Natural killer cell treated with Interleukin-12 subunit alpha and Interleukin-12 subunit beta and Interleukin-15 and Interleukin-18, amount 100 ng/mL, for 72 hours (primary cell): ENCODE measurements around the gene YIF1A. TPM values are rescaled to one million over a fixed set of nuclear protein-coding genes. Genes with fewer than 3 reads are reported as not detected.
A peak's percentile ranks its signal among the peaks of the same experiment; 100 is the strongest.

Experiments used
- ATAC-seq, 2 donors: fragments of 150-1000 bp; cut with Tn5 transposase in 1 of 2; sonication (Bioruptor Pico), chemical (Tn5 transposase) in 1 of 2; 2 replicates each; pipeline ENCODE4 v1.10.0; 2021
- DNase-seq: peaks from one replicate; pipeline ENCODE4 v3.0.0; 2022; ENCODE audit warnings: low spot score
- H3K27ac Mint-ChIP-seq, 2 donors: 1 replicate in 1 of 2; 2 replicates in 1 of 2; pipeline ENCODE4 v1.8.0; 2022; ENCODE audit warnings: mixed read lengths in 2 of 2, mild to moderate bottlenecking in 1 of 2, moderate library complexity in 1 of 2
- H3K27me3 Mint-ChIP-seq, 2 donors: 1 replicate in 1 of 2; 2 replicates in 1 of 2; pipeline ENCODE4 v1.8.0; 2022; ENCODE audit warnings: mixed read lengths in 2 of 2
- H3K36me3 Mint-ChIP-seq: one replicate; pipeline ENCODE4 v1.8.0; 2022; ENCODE audit warnings: mixed read lengths
- H3K4me1 Mint-ChIP-seq, 2 donors: 1 replicate in 1 of 2; 2 replicates in 1 of 2; pipeline ENCODE4 v1.8.0; 2022; ENCODE audit warnings: low read depth in 2 of 2, mixed read lengths in 2 of 2, mild to moderate bottlenecking in 1 of 2
- H3K4me3 Mint-ChIP-seq: one replicate; pipeline ENCODE4 v1.8.0; 2022; ENCODE audit warnings: mixed read lengths
- H3K9me3 Mint-ChIP-seq: 2 replicates; pipeline ENCODE4 v1.8.0; 2022; ENCODE audit warnings: mixed read lengths
- total RNA-seq, 2 donors: library from RNA; stranded (reverse); gene quantifications; one replicate each; pipeline ENCODE4 v1.2.3, GENCODE V29; 2022

The YIF1A gene, protein sequence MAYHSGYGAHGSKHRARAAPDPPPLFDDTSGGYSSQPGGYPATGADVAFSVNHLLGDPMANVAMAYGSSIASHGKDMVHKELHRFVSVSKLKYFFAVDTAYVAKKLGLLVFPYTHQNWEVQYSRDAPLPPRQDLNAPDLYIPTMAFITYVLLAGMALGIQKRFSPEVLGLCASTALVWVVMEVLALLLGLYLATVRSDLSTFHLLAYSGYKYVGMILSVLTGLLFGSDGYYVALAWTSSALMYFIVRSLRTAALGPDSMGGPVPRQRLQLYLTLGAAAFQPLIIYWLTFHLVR
- total RNA-seq: 10 to 100 TPM; 62.7 to 76.1 TPM

GRCh38 chr11:66288671-66289547 is at the start of gene YIF1A:
TSS of gene YIF1A (minus strand) at chr11:66289143. CDS start at chr11:66288985, 158 bp downstream.
- peak; percentile 99 for DNase-seq
- H3K9me3 Mint-ChIP-seq: no peaks in the 10 kb centered on the region
- ATAC-seq: peak; percentile 97
- peaks cover 19 to 22% of the 10 kb centered on the region in 2 donors for H3K27me3 Mint-ChIP-seq
- H3K27ac Mint-ChIP-seq: peak within 1 kb of the TSS; percentile 68 to 85
- H3K36me3 Mint-ChIP-seq: no peaks in the 10 kb centered on the region
- H3K4me3 Mint-ChIP-seq: peak within 1 kb of the TSS; percentile 90
- H3K4me1 Mint-ChIP-seq: peaks cover 29% of the 10 kb centered on the region in 2 donors

DNA sequence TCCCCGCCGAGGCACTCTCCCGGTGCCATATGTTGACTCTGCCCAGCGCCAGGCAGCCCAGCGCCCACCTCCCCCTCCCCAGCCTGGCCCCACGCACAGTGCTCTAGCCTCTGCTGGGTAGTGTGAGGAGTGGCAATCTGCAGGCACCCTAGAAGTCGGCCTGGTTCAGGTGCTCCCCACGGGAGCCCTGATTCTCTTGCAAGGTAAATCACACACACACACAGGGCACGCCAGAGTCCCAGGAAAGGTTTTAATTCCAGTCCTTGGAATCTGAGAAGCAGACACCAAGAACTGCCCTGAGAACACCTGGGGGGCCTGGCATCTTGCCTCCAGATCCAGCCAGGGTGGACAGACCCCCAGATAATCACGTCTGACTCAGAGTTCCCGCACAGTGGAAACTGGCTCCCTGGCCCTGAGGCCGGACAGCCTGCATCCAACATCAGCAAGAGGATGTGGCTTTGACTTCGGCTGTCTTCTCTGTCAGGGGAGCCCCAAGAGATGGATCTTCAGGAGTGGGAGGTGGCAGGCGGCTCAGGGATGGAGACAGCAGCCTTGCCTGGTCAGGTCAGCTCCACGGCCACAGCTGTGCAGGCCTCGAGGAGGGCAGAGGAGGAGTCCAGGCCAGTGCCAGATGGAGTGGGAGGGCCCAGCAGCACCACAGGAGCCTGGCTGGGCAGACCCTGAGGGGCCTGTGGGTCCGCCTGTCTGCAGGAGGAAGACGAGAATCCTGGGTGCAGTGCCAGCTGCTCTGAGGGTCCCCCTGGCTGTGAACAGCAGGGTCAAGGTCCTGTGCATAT is 48.4 kb upstream of the YIF1A start:
- peaks cover 20 to 24% of the 10 kb centered on the region in 2 donors for H3K4me1 Mint-ChIP-seq
- H3K4me3 Mint-ChIP-seq: peak overlapping the region; percentile 66
- ATAC-seq: no peak
- no peak for DNase-seq
- H3K27ac Mint-ChIP-seq: peak overlapping the region in 1 of 2 donors; percentile 60
- H3K36me3 Mint-ChIP-seq: peaks cover 16% of the 10 kb centered on the region
- H3K9me3 Mint-ChIP-seq: no peaks in the 10 kb centered on the region
- peaks cover 0 to 9% of the 10 kb centered on the region in 2 donors for H3K27me3 Mint-ChIP-seq

GRCh38 chr11:66336234-66337102 is 47.5 kb upstream of the YIF1A start, which contains the start of gene RIN1:
TSS of gene RIN1 (minus strand) at chr11:66336434. CDS start at chr11:66336402, 32 bp downstream.
- H3K27me3 Mint-ChIP-seq: peaks cover 0 to 9% of the 10 kb centered on the region in 2 donors
- peak within 1 kb of the TSS; percentile 60 to 65 for H3K27ac Mint-ChIP-seq
- H3K36me3 Mint-ChIP-seq: peaks cover 8% of the 10 kb centered on the region
- peak within 1 kb of the TSS; percentile 66 for H3K4me3 Mint-ChIP-seq
- H3K9me3 Mint-ChIP-seq: no peaks in the 10 kb centered on the region
- peak; percentile 91 to 92 for ATAC-seq
- peak; percentile 87 for DNase-seq
- H3K4me1 Mint-ChIP-seq: peaks cover 18 to 20% of the 10 kb centered on the region in 2 donors

GRCh38 chr11:66335531-66336233 is 46.7 kb upstream of the YIF1A start:
- Mint-ChIP-seq H3K27ac (no peak overlapping the region), H3K36me3 (peaks cover 4% of the 10 kb centered on the region), H3K27me3 (peaks cover 0 to 9% of the 10 kb centered on the region in 2 donors), H3K4me3 (peak overlapping the region; percentile 66), H3K4me1 (peaks cover 17 to 20% of the 10 kb centered on the region in 2 donors), H3K9me3 (no peaks in the 10 kb centered on the region)
- ATAC-seq: no peak
- no peak for DNase-seq

DNA sequence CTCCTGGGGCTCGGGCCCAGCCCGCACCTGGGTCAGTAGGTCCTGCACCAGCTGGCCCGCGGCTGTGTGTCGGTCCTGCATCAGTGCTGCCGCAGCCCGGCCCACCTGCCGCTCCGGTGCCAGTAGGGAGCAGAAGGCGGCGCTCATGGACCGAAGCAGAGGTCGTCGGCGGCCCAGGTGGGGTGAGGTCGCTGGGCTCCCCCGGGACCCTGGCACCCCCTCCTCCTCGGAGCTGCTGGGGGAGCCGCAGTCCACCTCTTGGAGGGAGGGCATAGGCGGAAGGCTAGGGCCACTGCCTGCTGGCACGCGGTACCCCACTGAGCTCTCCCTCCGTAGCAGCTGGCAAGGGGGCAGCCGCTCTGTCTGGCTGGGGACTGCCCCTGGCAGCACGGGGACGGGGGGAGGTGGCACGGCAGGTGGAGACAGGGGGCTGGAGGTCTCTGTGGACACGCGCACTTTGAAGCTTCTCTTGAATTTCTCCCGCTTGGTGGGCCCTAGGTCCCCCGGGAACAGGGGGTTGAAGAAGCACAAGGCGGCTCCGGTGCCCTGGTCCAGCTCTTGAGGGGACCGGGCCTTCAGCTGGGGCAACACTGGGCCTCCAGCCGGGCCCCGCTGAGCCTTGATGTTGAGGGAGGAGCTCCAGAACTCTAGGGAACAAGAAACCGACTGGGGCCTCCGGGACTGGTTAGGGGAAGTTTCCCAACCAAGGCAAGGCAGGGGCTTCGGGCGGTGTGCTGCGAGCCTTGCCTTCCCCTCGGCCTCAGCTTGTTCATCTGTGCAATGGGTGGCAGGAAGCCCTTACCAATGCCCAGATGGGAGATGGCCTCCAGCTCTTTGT is 45.9 kb upstream of the YIF1A start:
- Mint-ChIP-seq H3K27ac (no peak overlapping the region), H3K9me3 (no peaks in the 10 kb centered on the region), H3K27me3 (peaks cover 0 to 9% of the 10 kb centered on the region in 2 donors), H3K36me3 (peaks cover 4% of the 10 kb centered on the region), H3K4me1 (peaks cover 17 to 22% of the 10 kb centered on the region in 2 donors), H3K4me3 (no peak overlapping the region)
- ATAC-seq: no peak
- no peak for DNase-seq

DNA sequence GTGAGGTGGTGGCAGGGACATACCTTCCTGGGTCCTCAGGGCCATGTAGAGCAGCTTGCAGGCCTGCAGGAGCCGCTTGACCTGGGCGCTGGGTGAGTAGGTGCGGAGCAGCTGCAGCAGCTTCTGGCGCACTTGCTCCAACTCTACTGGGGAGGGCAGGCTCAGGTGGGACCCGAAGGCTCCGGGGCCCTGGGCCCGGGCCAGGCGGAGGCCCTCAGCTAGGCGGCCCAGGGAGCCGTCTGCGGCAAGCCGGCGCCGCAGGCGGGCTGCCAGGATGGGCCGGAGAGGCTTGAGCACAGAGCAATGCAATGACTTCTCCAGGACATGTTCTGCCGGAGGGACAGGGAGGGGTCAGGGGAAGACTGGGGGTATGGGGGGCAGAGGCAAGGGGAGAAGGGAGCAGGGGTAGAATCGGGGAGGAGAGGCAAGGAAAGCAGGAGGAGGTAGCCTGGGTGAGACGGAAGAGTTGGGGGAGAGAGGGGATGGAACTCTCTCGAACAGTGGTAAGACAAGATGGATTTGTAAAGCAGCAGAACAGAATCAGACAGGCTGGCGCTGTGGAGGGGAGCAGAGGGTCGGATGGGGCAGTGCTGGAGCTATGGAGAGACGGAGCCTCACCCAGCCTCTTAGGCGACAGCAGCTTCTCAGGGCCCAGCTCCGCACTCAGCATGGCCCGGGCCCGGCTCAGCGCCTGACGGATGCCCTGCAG is 45.1 kb upstream of the YIF1A start:
- H3K36me3 Mint-ChIP-seq: peaks cover 4% of the 10 kb centered on the region
- H3K27me3 Mint-ChIP-seq: peaks cover 0 to 9% of the 10 kb centered on the region in 2 donors
- H3K4me1 Mint-ChIP-seq: peaks cover 17 to 22% of the 10 kb centered on the region in 2 donors
- no peak overlapping the region for H3K4me3 Mint-ChIP-seq
- H3K9me3 Mint-ChIP-seq: no peaks in the 10 kb centered on the region
- no peak overlapping the region for H3K27ac Mint-ChIP-seq
- no peak for ATAC-seq
- no peak for DNase-seq

DNA sequence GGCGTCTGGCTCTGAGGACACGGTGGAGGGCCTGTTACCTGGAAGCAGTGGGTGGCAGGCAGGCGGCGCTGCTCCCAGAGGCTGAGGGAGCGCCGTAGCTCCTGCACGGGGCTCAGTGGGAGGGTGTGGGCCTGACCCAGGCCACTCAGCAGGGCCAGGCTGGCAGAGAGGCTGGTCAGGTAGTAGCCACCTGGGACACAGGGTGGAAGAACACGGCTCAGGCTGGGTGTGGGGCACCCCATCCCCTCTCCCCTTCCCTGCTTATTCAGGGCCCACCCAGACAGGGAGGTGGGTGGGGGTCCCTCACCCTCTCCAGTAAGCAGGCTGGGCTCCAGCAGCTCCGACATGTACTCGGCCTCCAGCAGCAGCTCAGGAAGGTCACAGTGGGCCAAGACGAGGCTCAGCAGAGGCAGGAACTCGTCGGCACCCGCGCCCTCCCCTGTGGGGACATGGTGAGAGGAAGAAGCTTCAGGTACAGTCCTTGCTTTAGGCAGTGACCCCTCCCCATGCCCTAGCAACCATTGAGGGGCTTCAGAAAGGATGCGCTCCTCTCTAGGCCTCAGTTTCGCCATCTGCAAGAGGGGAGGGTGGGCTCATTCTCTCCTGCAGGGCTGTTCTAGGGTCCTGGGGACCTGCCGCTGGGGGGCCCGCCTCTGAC is 44.4 kb upstream of the YIF1A start:
- H3K27ac Mint-ChIP-seq: no peak overlapping the region
- no peaks in the 10 kb centered on the region for H3K9me3 Mint-ChIP-seq
- ATAC-seq (no peak), DNase-seq (no peak)
- no peaks in the 10 kb centered on the region for H3K36me3 Mint-ChIP-seq
- H3K4me3 Mint-ChIP-seq: no peak overlapping the region
- peaks cover 0 to 9% of the 10 kb centered on the region in 2 donors for H3K27me3 Mint-ChIP-seq
- H3K4me1 Mint-ChIP-seq: peaks cover 22 to 29% of the 10 kb centered on the region in 2 donors

- Mint-ChIP-seq H3K4me1 (peaks cover 28 to 36% of the 10 kb centered on the region in 2 donors), H3K9me3 (no peaks in the 10 kb centered on the region), H3K4me3 (no peak overlapping the region), H3K36me3 (no peaks in the 10 kb centered on the region), H3K27me3 (peaks cover 0 to 9% of the 10 kb centered on the region in 2 donors), H3K27ac (no peak overlapping the region)
- no peak for DNase-seq
- no peak for ATAC-seq
Observed at GRCh38 chr11:66332371-66333219, 43.7 kb upstream of the YIF1A start.

DNA sequence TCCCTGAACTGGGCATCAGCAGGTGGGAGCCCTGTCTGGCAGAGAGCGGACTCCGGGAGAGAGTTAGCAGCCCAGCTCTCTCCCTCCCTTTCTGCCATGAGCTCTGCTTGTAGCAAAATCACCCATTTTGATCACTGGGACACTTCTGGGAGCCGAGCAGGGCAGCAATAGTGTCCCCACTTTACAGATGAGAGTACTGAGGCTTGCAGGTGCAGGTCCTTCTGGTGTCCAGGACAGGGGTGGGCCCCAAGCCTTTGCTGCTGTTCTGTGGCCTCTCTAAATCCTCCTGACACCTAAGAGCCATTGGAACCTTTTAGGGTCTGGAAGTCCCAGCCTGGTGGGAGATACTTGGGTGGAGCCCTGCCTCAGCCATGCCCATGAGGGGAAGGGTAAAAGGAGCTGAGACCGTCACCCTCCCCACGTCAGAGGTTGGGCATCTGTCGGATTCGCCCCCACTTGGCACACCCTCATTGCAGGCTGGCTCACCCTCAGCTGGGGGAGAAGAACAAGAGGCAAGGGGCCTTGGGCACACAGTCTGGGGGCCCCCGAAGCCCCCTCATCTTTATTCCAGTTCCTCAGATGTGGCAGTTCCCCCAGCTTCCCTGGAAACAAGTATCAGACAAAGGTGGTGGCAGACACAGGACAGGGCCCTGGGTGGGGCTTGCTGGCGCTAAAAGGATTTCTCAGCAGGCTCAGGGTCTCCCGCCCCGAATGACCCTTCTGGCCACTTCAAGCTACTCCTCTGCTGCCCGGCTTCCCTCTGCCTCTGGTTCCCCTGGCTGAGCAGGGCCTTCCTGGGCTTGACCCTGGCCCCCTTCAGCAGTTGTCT is 42.8 kb upstream of the YIF1A start:
- no peak for DNase-seq
- no peaks in the 10 kb centered on the region for H3K36me3 Mint-ChIP-seq

More for the DNA sequence above, 42.8 kb upstream of the YIF1A start:
- no peak for ATAC-seq
- Mint-ChIP-seq H3K4me1 (peaks cover 25 to 32% of the 10 kb centered on the region in 2 donors), H3K4me3 (no peak overlapping the region), H3K27ac (no peak overlapping the region), H3K9me3 (no peaks in the 10 kb centered on the region), H3K27me3 (peaks cover 0 to 11% of the 10 kb centered on the region in 2 donors)
